ENCODE results near the gene SLC25A36.

GRCh38 chr3:140933109-140933508 lies 8.5 kb upstream of the SLC25A36 start:
- no peak for TF ChIP-seq CTCF (IDR thresholded peaks at IDR 0.05)
- TF ChIP-seq POLR2A (IDR thresholded peaks at IDR 0.05), result no peak
- no peak for TF ChIP-seq POLR2AphosphoS5 (IDR thresholded peaks at IDR 0.05)
